HG03159 (cell line): Measurements from ENCODE around the gene MYO7B.

Experiments used
- ATAC-seq: cut with Tn5 transposase; IDR thresholded peaks from one replicate; pipeline ENCODE4 v1.9.1; 2021; ENCODE audit warnings: mild to moderate bottlenecking, moderate library complexity; ENCODE audit not compliant: unreplicated experiment

Gene MYO7B

DNA sequence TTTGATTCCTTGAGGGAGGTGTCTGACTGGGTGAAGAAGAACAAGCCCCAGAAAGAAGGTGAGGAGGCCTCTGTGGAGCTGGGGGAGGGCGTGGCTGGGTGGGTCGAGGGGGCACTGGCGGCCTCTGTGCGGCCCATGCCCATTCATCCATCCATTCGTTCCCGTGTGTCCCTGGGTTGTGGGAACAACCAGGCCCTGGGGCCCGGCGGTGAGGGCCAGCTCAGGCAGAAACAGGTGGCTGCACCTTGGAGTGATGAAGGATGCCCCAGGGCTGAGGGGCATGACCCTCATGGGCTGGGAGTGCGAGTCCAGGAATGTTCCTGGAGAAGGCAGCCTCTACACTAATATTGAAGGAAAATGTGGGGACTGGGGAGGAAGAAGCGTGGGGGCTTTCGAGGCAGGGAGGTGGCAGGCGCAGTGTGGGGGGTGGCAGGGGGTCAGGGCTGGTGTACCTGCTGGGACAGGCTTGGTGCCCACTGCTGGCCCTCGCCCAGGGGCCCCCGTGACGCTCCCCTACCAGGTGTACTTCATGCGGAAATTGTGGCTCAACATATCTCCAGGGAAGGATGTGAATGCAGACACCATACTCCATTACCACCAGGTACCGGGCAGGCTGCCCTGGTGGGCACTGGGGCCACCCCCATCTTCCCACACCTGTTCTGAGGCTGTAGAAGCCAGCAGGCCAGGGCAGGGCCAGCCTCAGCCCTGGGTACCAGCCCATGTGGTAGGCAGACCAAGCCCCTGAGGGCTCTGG is 99.3 kb downstream of the MYO7B start:
- no peak for ATAC-seq

DNA sequence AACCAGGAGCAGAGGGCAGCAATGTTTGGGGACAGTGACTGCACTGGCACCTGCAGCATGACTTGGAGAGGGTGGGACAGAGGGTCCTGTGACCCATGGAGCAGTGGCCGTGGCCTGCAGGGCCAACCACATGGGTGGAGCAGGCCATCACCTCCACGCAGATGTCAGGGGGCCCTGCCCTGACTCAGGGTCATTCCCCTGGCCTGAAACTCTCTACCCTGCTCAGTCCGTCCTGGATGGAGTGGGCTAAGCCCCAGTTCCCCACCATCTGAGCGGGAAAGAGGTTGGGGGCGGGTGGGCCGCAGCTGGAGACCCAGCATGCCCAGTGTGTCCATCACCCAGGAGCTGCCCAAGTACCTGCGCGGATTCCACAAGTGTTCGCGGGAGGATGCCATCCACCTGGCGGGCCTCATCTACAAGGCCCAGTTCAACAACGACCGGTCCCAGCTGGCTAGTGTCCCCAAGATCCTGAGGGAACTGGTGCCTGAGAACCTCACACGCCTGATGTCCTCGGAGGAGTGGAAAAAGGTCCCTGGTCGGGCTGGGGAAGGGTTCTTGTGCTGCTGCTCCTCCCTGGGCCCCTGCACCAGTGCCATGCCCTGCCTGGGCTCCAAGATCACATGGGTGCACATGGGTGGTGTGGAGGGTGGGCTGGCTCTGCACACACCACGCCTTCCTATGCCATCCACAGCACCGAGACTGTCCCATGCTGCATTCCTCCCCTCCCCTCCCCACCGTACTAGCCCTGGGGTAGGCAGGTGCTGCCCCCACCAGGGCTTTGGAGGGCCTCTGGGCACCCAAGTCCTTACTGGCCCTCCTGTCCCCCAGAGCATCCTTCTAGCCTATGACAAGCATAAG is 100.1 kb downstream of the MYO7B start:
- no peak for ATAC-seq

DNA sequence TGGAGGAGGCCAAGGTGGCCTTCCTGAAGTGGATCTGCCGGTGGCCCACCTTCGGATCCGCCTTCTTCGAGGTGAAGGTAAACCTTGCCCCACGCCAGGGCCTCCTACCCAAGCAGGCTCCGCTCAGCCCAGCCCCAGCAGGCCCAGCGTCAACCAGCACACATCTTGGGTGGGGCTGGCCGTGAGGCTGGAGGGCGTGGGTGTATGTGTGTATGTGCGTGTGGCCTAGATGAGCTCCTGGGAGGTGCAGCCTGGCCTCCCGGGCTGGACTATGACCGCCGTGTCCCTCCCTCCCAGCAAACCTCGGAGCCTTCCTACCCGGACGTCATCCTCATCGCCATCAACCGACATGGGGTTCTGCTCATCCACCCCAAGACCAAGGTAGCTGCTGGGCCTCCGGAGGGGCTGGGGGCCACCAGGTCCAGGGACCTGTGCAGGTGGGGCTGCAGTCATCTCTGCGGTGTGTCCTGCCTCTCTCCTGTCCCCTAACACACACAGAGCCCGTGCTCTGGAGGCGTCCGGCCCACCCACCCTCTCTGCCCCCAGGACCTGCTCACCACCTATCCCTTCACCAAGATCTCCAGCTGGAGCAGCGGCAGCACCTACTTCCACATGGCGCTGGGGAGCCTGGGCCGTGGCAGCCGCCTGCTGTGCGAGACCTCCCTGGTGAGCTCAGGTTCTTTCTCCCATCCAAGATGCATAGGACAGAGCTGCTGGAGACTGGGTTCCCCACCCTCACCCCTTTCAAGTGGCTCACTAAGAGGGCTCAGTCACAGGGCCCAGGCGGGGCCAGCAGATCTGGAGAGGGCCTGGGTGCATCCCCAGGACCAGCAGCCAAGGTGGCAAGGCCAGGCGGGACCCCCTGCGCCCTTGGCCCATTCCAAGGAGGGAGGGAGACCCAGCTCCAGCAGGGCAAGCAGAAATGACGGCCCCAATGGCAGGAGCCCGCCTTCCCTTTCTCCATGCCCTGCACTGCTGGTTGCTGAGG is 101.1 kb downstream of the MYO7B start:
- ATAC-seq = no peak

DNA sequence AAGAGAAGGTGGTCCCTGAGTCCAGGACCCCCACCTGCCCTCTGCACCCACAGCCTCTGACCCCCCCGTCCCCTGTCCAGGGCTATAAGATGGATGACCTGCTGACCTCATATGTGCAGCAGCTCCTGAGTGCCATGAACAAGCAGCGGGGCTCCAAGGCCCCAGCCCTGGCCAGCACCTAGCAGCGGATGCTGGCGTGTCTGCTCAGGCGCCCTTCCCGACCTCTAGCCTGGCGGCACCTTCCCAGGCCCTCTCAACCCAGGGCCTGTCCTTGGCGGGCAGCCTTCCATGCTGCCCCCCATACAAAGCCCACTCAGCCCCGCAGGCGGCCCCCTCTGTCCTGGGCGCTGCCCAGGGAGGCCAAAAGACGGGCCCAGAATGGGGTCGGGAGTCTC is 101.8 kb downstream of the MYO7B start:
- no peak for ATAC-seq

DNA sequence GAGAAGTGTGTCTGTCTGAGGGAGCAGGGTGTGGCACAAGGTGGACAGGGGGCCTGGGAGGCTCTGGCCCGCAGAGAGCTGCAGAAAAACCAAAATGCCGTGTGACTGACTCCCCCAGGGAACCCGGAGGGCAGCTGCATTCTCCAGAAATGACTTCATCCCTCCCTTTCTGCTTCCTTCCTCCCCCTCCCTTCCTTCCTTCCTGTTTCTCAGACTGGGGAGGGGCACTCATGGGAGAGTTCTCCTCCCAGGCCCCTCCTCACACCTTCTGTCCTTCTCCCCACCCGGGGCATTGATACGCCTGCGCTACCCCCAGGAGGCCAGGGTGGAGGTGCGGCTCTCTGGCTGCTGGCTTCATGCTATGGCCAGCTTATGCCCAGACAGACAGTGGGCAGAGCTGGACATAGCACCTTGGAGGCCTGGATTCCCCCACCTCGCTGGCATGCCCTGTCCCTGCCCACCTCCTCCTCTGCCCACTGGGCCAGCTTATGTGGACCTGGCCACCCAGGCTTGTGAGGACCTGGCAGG is 102.3 kb downstream of the MYO7B start:
- ATAC-seq = no peak

DNA sequence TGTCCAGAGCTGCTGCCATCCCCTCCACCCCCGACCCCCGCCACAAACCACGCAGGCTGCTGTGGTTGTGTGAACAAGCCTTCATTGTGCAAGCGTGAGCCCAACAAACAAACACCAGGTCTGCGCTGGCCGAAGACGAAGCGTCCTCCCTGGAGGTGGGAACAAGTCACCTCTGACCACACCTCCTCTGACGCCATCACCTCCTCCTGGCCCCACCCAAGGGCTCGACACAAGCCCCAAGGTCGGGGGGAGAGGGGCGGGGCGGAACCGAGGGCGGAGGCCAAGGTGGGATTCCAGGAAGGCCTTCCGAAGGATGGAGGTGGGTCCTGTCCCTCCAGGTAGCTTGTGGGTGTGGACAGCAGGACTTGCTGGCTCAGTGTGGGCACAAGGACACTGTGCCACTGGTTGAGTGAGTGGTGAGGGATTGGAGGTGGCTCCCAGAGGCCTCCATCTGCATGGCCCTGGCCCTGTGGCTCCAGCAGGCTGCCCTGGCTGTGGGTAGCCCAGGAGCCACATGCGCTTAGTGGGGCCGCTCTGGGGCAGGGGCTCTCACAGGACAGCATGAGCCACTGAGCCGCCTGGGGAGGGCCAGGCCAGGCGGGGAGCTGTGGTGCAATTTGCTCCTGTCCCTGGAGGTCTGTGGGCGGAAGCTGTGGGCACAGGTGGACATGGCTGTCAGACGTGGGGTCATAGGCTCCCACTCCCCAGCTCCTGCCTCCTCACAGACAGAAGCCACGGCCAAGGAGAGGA is 103.1 kb downstream of the MYO7B start:
- no peak for ATAC-seq

DNA sequence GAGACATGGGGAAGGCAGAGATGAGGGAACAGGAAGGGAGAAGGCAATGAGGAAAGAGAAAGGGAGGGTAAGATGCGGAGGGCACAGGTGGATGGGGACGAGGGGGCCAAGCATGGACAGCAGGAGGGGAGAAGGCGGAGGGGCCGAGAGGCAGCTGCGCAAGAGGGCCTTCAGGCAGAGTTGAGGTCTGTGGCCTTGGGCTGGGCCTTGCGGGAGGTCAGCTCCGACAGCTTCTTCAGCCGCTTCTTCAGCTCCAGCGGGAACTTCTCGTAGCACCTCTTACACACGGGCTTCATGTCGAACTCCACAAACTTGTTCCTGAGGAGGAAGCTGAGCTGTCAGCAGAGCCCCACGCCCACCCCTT is 103.6 kb downstream of the MYO7B start:
- no peak for ATAC-seq

DNA sequence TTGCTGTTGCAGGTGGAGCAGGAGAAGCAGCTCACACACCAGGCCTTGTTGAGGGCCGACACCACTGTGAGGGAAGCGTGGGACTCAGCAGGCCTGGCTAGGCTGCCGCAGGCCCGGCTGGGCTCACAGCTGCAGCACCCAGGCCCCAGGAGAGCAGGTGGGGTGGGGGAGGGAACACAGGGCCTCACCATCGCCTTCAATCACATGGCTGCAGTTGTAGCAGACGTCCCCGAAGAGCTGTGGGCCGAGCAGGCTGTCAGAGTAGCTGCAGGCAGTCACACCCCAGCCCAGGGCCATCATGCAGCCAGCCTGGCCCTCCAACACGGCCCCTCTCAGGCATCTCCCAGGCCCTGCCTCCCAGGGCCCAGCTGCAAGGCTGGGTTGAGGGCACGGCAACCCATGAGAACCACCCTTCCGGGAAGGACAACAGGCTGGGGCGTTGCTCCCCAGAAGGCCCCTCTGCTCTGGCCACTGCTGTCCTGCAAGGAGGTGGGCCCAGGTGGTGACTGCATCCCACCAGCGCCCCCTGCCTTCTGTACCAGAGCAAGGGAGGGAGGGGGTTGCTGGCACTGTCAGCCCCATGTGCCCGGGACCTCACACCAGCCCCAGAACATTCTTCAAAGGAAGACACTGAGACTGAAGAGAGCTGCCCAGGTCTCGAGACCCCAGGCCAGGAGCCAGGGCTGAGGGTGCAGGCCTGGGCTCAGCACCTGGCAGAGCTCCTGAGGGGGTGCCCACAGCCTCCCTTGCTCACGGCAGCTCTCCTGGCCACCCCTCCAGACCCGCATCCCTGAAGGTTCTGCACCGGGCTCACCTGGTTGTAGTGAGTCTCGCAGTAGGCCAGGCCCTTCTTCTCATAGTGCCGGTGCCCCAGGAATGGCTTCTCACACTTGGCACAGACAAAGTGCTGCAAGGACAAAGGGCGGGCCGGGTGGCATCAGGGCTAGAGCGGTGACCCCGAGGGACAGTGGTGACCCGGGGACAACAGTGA is 104.9 kb downstream of the MYO7B start:
- ATAC-seq = no peak

DNA sequence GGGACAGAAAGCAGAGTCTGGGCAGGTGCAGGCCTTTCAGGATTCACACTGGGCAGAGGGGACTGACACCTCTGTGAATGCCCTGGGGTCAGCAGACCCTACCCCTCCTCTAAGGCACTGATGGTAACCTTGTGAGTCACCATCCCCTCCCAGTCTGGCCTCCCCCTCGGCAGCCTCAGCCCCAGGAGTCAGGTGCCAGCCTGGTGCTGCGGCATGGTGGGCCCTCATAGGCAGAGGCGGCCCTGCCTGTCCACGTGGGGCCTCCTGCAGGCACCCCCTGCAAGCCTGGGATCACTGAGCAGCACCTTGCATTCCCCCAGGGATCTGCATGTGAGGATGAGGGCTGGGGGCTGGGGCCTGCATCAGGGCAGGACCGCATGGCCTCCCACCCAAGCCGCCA is 105.7 kb downstream of the MYO7B start:
- no peak for ATAC-seq

DNA sequence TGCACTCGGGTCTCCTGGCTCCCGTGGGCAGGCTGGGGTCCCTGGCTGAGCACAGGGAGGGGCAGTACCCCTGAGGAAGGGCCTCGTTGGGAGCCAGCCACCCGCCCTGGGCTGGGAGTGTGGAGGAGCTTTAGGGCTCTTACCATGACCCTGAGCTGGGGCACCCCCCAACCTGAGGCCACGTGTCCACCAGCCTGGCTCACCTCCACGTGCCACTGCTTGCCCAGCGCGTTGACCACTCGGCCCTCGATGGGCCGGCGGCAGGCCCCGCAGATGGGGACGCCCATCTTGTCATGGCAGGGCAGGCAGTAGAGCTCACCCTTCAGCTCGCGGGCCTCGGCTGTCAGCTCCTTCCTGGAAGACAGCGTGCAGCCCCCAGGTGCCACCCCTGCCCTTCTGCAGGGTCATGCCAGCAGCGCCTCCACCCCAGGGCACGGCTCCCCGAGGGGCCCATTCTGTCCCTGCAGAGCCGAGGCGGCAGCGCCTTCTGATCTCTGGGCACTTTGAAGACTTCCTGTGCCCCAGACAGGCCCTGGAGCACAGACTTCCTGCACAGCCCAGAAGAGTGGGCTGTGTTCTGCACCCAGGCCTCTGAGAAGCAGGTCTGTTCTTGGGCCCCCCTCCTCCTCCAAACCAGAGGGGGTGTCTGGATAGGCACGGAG is 106.5 kb downstream of the MYO7B start:
- no peak for ATAC-seq

DNA sequence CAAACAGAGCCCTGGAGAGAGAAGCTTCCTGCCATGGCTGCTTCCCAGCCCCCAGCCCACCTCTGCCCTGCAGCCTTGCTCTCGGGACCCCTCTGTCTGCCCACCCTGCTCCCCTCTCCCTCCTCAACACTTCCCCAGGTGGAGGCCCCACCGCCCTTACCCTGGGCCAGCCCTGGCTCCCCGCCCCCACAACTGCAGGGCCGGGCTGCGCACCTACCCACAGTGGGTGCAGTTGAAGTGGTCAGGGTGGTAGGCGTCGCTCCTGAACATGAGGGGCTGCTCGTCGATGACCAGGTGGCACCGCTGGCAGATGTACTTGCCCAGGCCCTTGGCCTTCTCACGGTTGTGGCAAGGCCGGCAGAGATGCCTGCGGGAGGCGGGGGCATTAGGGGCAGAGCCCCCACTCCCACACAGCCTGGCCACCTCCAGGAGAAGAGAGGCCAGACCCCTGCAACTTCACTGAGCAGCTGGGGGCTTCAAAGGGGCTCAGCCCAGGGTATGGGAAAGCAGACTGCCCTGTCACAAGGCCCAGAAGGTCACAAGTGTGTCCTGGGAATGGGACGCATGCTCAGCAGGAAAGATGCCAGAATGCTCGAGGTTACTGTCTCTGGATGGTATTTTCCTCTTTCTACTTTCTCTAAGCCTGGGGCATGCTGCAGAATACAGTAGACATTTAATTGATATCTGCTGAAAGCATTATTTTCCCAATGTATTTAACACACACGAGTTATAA is 107.4 kb downstream of the MYO7B start:
- no peak for ATAC-seq

DNA sequence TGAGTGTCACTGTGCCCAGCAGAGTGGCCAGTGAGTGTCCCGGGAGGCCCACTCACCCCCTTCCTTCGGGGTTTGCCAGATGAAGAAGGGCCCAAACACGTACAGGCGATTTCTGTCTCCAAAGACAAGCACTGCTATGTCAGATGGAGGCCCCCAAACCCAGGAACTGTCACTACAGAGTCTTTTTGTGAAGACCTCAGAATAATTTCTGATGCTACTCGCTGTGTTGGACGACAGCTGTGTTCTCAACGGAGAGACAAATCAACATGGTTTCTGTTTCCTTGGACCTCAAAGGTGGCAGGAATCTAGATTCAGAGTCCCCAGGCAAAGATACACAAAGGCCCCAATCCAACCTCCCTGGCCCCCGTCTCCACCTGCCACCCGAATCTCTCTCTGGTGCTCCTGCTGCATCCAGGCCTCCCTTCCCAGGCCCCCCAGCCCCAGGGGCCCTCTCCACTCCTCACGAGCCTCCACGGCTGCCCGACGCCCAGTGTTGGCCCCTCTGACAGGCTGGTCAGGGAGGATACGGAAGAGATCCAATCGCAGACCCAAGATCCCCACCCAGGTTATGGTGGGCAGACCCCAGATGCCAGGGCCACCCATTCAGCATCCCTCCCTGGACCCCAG is 108.1 kb downstream of the MYO7B start:
- no peak for ATAC-seq

DNA sequence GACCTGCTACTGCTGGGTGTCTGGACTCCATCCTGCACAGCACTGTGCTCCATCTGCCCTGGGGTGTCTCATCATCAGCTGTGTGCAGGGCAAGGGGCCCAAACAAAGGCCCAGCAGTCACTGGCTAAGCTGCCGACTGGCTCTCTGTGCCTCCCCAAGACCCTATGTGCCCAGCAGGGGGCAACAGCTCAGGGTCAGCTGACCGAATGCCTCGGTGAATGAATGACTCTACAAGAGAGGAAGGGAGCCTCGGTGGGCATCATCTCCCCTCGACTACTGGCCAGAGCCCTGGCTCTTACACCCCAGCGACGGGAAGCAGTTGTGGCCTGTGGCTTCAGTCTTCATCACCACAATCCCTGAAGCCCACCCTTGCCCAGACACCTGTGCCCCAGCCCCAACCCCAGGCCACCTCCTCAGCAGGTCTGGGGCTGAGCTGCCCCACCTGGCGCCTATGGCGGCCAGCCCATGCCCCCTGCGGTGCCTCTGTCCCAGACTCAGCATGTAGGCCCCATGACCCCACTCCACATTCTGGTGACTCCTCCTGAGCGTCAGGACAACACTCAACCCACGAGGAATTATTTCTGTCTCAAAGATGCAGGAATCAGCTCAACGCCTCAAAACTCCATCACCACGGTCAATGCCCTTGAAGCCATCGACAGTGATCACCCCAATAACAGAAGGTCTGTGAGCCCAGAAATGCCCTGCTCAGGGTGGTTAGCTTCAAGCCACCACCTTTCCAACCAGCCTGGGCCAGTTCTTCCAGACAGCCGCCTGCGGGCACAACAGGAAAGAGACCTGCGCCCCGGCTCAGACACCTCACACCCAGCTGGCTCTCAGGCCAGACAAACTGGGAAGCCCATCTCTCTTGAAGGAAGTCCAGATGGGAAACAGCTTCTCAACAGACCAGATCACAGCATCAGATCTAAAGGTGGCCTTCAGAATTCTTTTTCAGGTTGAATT is 108.9 kb downstream of the MYO7B start:
- ATAC-seq = no peak

DNA sequence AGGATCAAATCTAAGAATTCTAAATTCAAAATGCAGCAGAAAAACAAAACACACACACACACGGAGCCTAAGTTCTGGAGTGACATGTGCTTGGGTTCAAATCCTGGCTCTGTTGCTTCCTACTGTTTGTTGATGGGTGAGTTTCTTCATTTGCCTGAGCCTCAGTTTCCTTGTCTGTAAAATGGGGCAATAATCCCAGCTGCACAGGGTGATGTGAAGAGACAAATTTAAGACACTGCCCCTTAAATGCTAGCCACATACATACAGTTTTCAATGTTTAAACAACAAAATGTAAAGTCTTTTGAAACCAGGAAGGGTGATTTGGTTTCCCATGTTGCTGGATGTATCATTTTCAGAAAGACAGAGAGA is 109.5 kb downstream of the MYO7B start:
- no peak for ATAC-seq

DNA sequence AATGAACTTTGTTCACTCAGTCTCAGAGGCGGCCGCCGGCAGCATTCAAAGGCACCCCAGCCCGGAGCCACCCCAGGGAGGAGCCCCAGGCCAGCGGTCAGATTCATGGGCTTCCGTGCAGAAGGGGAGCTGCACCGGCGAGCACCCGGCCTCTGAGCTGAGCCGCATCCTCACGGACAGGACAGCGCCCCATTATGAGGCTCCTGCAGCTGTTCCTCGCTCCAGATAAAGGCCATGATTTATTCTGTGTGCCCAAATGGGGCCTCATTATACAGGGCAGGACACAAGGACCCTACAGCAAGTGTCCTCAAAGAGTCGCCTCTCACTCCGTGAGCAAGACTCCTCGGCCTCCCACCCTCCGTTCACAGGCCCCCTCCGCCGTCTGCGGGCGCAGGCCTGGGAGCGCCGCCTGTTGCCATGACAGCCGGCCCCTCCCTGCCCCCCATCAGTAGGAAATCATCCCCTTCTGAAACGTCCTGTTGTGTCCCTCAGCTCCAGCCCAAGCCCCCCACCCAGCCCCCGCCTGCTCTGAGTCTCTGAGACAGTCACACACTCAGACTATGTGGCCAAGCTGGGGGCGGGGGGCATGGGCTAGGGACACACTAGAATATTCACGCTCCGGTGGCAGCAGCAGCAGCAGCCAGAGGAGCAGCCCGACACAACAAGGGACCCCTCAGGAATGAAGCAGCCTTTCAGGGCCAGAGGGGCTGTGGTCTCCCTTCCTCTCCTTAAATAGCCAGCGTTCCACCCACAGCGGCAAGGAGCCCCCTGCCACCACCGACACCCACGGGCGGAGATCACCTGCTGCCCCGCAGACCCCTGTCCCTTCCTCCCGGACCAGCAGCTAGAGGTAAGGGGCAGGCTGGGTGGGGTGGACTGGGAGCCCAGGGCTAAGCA is 110.2 kb downstream of the MYO7B start, which contains the start of gene GPR17:
GPR17 (plus strand) TSS at position 759 of the 897 bp plus-strand sequence. CDS start 4,583 bp downstream, outside the sequence.
- ATAC-seq = no peak
